Hematopoietic multipotent progenitor cell treated with erythropoietin and hydrocortisone succinate and interleukin-3 and kit ligand, for 4 days (in vitro differentiated cells): ENCODE results near the gene CYB561D1.
A peak's percentile ranks its signal among the peaks of the same experiment; 100 is the strongest.

Experiments
- DNase-seq: peaks from one replicate; pipeline ENCODE4 v3.0.0-alpha.2; 2015

CYB561D1 gene

GRCh38 chr1:109531380-109531779 is 37.5 kb downstream of the CYB561D1 start:
- no peak for DNase-seq

GRCh38 chr1:109531826-109532364 is 38.0 kb downstream of the CYB561D1 start:
- DNase-seq: no peak

- peak; percentile 89 for DNase-seq
These were observed 38.7 kb downstream of the CYB561D1 start for GRCh38 chr1:109532365-109533136.

GRCh38 chr1:109534307-109534858 is 40.5 kb downstream of the CYB561D1 start:
- no peak for DNase-seq

GRCh38 chr1:109535481-109535880 is 41.6 kb downstream of the CYB561D1 start:
- no peak for DNase-seq

- DNase-seq: no peak
These were observed 42.1 kb downstream of the CYB561D1 start for GRCh38 chr1:109535971-109536491.

GRCh38 chr1:109537450-109538178 is 43.7 kb downstream of the CYB561D1 start:
- DNase-seq: no peak

- no peak for DNase-seq
These were observed 45.1 kb downstream of the CYB561D1 start for GRCh38 chr1:109538827-109539555.

- no peak for DNase-seq
These were observed 45.8 kb downstream of the CYB561D1 start, which contains the start of gene GPR61 for GRCh38 chr1:109539676-109540075. Gene GPR61, plus strand, starts transcription at chr1:109539872. Its CDS starts 3,151 bp downstream, at chr1:109543023.

- no peak for DNase-seq
These were observed 47.2 kb downstream of the CYB561D1 start for GRCh38 chr1:109541102-109541501.

- DNase-seq: no peak
These were observed 48.8 kb downstream of the CYB561D1 start for GRCh38 chr1:109542657-109543056.

- DNase-seq: no peak
These were observed 49.5 kb downstream of the CYB561D1 start for GRCh38 chr1:109543283-109543987.

GRCh38 chr1:109543988-109544735 is 50.3 kb downstream of the CYB561D1 start:
- DNase-seq: no peak

- peak; percentile 96 for DNase-seq
These were observed 52.6 kb downstream of the CYB561D1 start for GRCh38 chr1:109546311-109547109.

GRCh38 chr1:109547463-109548320 is 53.8 kb downstream of the CYB561D1 start:
- DNase-seq: peak; percentile 45

GRCh38 chr1:109548321-109549267 is 54.7 kb downstream of the CYB561D1 start, which contains the start of gene GNAI3:
Gene GNAI3, plus strand, starts transcription at chr1:109548615. Its CDS starts 106 bp downstream, at chr1:109548721.
- peak; percentile 99 for DNase-seq
